Gastrocnemius medialis (tissue), 4 donors: ENCODE measurements around the gene ZNF641. TPM values are rescaled to one million over a fixed set of nuclear protein-coding genes. Genes with fewer than 3 reads are reported as not detected.

Experiments
- ATAC-seq, 2 donors: fragments of 150-250 bp; one replicate each; pipeline ENCODE4 v1.9.1; 2016
- DNase-seq, 2 donors: peaks; one replicate each; pipeline ENCODE4 v3.0.0-alpha.2; 2019
- H3K27ac ChIP-seq, 4 donors: fragments of 200-600 bp; sonication (generic); 1 replicate in 1 of 4; 2 replicates in 3 of 4; pipeline ENCODE4 v1.5.1; 2016 to 2018; ENCODE audit warnings: mild to moderate bottlenecking in 2 of 4, moderate library complexity in 1 of 4
- H3K27me3 ChIP-seq, 3 donors: fragments of 200-600 bp; sonication (generic) in 2 of 3; 1 replicate in 1 of 3; 2 replicates in 2 of 3; pipeline versions ENCODE4 v1.5.1 to v1.6.0; 2016 to 2019; ENCODE audit warnings: mild to moderate bottlenecking in 1 of 3, moderate library complexity in 1 of 3
- H3K36me3 ChIP-seq, 2 donors: fragments of 200-600 bp; sonication (generic) in 1 of 2; one replicate each; pipeline ENCODE4 v1.5.1; 2017 to 2018
- H3K4me1 ChIP-seq, 2 donors: fragments of 200-600 bp; sonication (generic) in 1 of 2; one replicate each; pipeline ENCODE4 v1.5.1; 2016 to 2017; ENCODE audit warnings: mild to moderate bottlenecking in 2 of 2
- H3K4me3 ChIP-seq, 4 donors: fragments of 200-600 bp; sonication (generic) in 3 of 4; 1 replicate in 1 of 4; 2 replicates in 3 of 4; pipeline ENCODE4 v1.5.1; 2016 to 2019; ENCODE audit warnings: mild to moderate bottlenecking in 2 of 4
- H3K9me3 ChIP-seq, 3 donors: fragments of 200-600 bp; sonication (generic) in 2 of 3; 1 replicate in 1 of 3; 2 replicates in 2 of 3; pipeline ENCODE4 v1.5.1; 2016 to 2019
- POLR2A ChIP-seq, 2 donors: fragments of 450-650 bp; IDR thresholded peaks; one replicate each; pipeline ENCODE4 v1.6.1; 2017; ENCODE audit warnings: antibody characterized with exemption in 2 of 2, mild to moderate bottlenecking in 2 of 2, moderate library complexity in 2 of 2
- in situ Hi-C, 4 donors: fragments of 200-750 bp; cut with MboI; loops; one replicate each; pipeline versions ENCODE4 v1.15.0 to v1.8.0; 2017; ENCODE audit warnings: low sequenced_read_pairs in 4 of 4
- intact Hi-C: fragments of 100-400 bp; cut with DNase I; formaldehyde crosslinking; loops from one replicate; pipeline ENCODE4 v1.15.1; 2023; ENCODE audit warnings: low total_unique reads
- total RNA-seq, 4 donors: library from RNA; depleted of rRNA; stranded (reverse); fragments of >200 nt; gene quantifications; one replicate each; pipeline versions ENCODE4 v1.1.0 to v1.2.3, GENCODE V29; 2016
- TF ChIP-seq, protein P1 (sequence below), 5 experiments: fragments of 450-650 bp in 3 of 5; fragments of 200-600 bp in 2 of 5; sonication (generic) in 2 of 5; IDR thresholded peaks in 4 of 5; conservative IDR thresholded peaks in 1 of 5; 1 replicate in 4 of 5; 2 replicates in 1 of 5; pipeline ENCODE4 v1.5.1; 2016 to 2019; ENCODE audit warnings: antibody characterized with exemption in 5 of 5, mild to moderate bottlenecking in 3 of 5, moderate library complexity in 3 of 5

The ZNF641 gene
- total RNA-seq: 10 to 100 TPM; 31.8 to 43.1 (median 34.2) TPM

DNA sequence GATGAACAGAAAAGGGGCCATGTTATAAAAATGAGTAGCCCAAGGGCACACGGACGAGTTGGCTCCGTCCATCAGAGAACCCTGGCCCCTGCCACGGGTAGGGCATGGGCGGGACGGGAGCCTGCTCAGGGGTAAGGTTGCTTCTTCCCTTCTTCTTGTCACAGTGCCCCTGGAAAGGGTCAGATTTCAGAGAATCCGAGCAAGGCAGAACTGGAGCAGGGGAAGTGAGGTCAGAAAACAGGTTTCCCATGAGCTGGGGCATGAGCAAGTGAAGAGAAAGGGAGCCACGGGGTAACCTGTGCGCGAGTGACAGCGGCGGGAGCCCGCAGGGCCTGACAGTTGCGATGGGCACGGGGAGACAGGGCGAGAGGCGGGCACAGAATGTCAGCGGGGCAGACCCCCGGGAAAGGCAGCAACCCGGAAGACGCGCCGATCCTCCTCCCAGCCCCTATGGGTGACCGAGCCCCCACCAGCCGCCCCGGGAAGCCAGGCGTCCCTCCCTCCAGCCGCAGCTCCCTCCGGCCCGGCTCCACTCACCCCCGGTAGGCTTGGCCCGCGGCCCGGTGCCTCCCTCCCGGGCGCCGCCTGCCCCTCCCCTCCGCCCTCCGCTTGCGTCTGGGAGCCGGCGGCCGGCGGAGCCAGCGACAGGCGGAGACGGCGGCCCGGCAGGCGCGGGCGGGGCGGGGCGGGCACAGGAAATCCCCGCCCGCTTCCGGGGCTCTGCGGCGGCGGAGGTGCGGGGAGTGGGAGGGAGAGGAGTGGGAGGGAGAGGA, at the start of gene ZNF641:
TSS of gene ZNF641 (minus strand) at position 671 of the 773 bp plus-strand sequence. CDS start 2,829 bp downstream, outside the sequence.
- peak within 1 kb of the TSS; percentile 92 to 98 (median 95) for H3K27ac ChIP-seq
- intact Hi-C loops: loop anchor here (1.0 to 10.0 kb wide), 7 partner anchors 152 to 517 kb away; partner anchors contain the start of genes CACNB3, CCNT1, DDX23 and KANSL2
- peaks cover 0 to 28% of the 10 kb centered on the region in 2 donors for H3K36me3 ChIP-seq
- peak within 1 kb of the TSS; percentile 79 to 94 (median 90) for H3K4me3 ChIP-seq
- TF ChIP-seq, protein P1, sequence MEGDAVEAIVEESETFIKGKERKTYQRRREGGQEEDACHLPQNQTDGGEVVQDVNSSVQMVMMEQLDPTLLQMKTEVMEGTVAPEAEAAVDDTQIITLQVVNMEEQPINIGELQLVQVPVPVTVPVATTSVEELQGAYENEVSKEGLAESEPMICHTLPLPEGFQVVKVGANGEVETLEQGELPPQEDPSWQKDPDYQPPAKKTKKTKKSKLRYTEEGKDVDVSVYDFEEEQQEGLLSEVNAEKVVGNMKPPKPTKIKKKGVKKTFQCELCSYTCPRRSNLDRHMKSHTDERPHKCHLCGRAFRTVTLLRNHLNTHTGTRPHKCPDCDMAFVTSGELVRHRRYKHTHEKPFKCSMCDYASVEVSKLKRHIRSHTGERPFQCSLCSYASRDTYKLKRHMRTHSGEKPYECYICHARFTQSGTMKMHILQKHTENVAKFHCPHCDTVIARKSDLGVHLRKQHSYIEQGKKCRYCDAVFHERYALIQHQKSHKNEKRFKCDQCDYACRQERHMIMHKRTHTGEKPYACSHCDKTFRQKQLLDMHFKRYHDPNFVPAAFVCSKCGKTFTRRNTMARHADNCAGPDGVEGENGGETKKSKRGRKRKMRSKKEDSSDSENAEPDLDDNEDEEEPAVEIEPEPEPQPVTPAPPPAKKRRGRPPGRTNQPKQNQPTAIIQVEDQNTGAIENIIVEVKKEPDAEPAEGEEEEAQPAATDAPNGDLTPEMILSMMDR (IDR thresholded peaks at IDR 0.05 in 4 of 5, conservative IDR thresholded peaks at IDR 0.05 in 1 of 5): no peak
- TF ChIP-seq POLR2A (IDR thresholded peaks at IDR 0.05): peak; percentile 60 to 66
- no peaks in the 10 kb centered on the region for H3K27me3 ChIP-seq
- H3K4me1 ChIP-seq: peaks cover 17 to 24% of the 10 kb centered on the region in 2 donors
- in situ Hi-C loops: no loop called here
- DNase-seq (peak; percentile 67 to 79), ATAC-seq (peak; percentile 84 to 91)
- H3K9me3 ChIP-seq: no peaks in the 10 kb centered on the region

DNA sequence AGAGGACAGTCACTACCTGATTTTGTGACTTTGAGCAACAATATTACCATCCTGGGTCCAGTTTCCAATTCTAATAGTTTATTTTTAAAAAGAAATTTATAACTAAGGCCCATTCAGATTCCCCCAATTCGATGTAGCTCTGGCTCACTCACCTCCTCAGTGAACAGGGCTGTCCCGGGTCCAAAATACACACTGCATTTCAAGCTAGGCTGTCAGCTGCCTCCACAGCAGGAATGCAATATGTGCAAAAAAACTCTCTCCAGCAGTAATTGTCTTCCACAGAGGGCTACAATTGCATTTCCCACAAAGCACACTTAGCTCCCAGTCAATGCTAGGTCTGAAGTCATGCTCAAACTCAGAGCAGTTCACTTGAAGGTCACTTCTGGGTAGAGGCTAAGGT, 39.3 kb upstream of the ZNF641 start:
- intact Hi-C loops (no loop called here), in situ Hi-C loops (no loop called here)
- Histone ChIP-seq H3K4me1 (peaks cover 4 to 6% of the 10 kb centered on the region in 2 donors), H3K27me3 (no peaks in the 10 kb centered on the region), H3K9me3 (no peaks in the 10 kb centered on the region), H3K36me3 (no peaks in the 10 kb centered on the region), H3K27ac (no peak overlapping the region), H3K4me3 (no peak overlapping the region)
- DNase-seq (no peak), ATAC-seq (no peak)
- TF ChIP-seq POLR2A (IDR thresholded peaks at IDR 0.05): no peak
- TF ChIP-seq, protein P1 (IDR thresholded peaks at IDR 0.05 in 4 of 5, conservative IDR thresholded peaks at IDR 0.05 in 1 of 5): no peak

DNA sequence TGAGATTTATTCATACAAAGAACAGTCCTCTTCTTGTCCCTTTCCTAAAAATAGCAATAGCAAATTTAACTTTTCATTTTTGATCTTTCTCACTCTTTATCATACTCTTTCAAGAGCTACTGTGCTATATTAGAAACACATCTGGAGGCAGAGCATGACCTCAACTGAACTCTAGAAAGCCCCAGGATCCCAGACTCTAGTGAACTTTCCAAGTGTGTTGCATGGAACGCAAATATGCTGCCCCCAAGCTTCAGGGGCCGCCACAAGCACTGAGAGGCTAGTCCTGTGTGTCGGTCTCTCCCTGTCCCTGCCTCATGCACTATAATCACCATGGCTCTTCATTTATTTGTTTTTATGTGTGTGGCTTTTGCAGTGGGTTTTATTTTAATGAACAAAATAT, 38.7 kb upstream of the ZNF641 start:
- Histone ChIP-seq H3K36me3 (no peaks in the 10 kb centered on the region), H3K27ac (no peak overlapping the region), H3K27me3 (no peaks in the 10 kb centered on the region), H3K4me1 (peaks cover 4 to 6% of the 10 kb centered on the region in 2 donors), H3K9me3 (no peaks in the 10 kb centered on the region), H3K4me3 (no peak overlapping the region)
- TF ChIP-seq, protein P1 (IDR thresholded peaks at IDR 0.05 in 4 of 5, conservative IDR thresholded peaks at IDR 0.05 in 1 of 5): no peak
- no peak for TF ChIP-seq POLR2A (IDR thresholded peaks at IDR 0.05)
- DNase-seq (no peak), ATAC-seq (no peak)
- intact Hi-C loops: no loop called here
- in situ Hi-C loops: loop anchor here in 1 of 4 donors (5.0 kb wide), 1 partner anchor 92 kb away; no protein-coding TSS in a partner anchor

DNA sequence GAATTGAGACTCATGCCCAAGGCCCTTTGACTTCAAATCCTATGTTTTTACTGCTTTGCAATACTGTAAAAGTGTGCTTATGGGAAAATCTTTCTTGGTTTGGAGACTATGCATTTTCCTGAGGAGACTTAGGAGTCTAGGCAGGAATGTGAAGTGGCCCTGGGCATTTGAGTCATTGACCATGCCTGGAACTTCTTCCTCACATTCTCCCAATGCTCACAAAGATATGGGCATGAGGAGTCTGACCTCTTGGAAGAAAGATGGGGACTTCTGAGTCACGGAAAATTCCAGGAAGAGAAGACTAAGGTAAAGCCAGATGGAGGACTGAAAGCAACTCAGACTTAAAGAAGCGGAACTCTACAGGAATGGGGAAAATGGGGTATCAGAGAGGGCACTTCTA, 38.2 kb upstream of the ZNF641 start:
- in situ Hi-C loops (loop anchor here in 1 of 4 donors (5.0 kb wide), 1 partner anchor 92 kb away; no protein-coding TSS in a partner anchor), intact Hi-C loops (no loop called here)
- ATAC-seq (no peak), DNase-seq (no peak)
- no peak overlapping the region for H3K4me3 ChIP-seq
- no peaks in the 10 kb centered on the region for H3K27me3 ChIP-seq
- no peaks in the 10 kb centered on the region for H3K9me3 ChIP-seq
- H3K4me1 ChIP-seq: peaks cover 4 to 6% of the 10 kb centered on the region in 2 donors
- no peak for TF ChIP-seq POLR2A (IDR thresholded peaks at IDR 0.05)
- TF ChIP-seq, protein P1 (IDR thresholded peaks at IDR 0.05 in 4 of 5, conservative IDR thresholded peaks at IDR 0.05 in 1 of 5): no peak
- no peak overlapping the region for H3K27ac ChIP-seq
- H3K36me3 ChIP-seq: no peaks in the 10 kb centered on the region
